B cell (primary cell): ENCODE measurements around the gene NAXE. TPM values are rescaled to one million over a fixed set of nuclear protein-coding genes. Genes with fewer than 3 reads are reported as not detected.

Experiments
- ATAC-seq: fragments of 200-7000 bp; cut with Tn5 transposase; one replicate; pipeline ENCODE4 v1.10.0; 2021; ENCODE audit warnings: low read depth, mild to moderate bottlenecking, moderate number of reproducible peaks, moderate library complexity
- CTCF ChIA-PET: fragments of 350-600 bp; sonication (Branson Sonifier 250); formaldehyde crosslinking; loops from one replicate; lab custom pipeline; 2021; ENCODE audit warnings: antibody characterized with exemption, inconsistent platforms; lab: Charles Lee
- POLR2A ChIA-PET: fragments of 350-600 bp; sonication (Branson Sonifier 250); formaldehyde crosslinking; loops from one replicate; lab custom pipeline; 2021; ENCODE audit warnings: antibody characterized with exemption; lab: Charles Lee
- DNase-seq: peaks from one replicate; pipeline ENCODE4 v3.0.0; 2013
- H2AFZ ChIP-seq: 2 replicates; pipeline ENCODE4 v1.6.1; 2012; ENCODE audit warnings: mild to moderate bottlenecking, low read depth, low read length; ENCODE audit not compliant: insufficient read depth, poor library complexity, severe bottlenecking
- H3K27ac ChIP-seq, 2 donors: 1 replicate in 1 of 2; 2 replicates in 1 of 2; pipeline ENCODE4 v1.5.1; 2012 to 2013; ENCODE audit warnings: low read length in 2 of 2, mild to moderate bottlenecking in 2 of 2, moderate library complexity in 1 of 2
- H3K27me3 ChIP-seq, 4 experiments: fragments of 200-600 bp in 1 of 4; sonication (generic) in 1 of 4; replicated peaks in 1 of 4; 1 replicate in 2 of 4; 2 replicates in 2 of 4; pipeline versions ENCODE4 v1.6.1 to v1.7.0; 2013 to 2016; ENCODE audit warnings: low read length in 3 of 4, mild to moderate bottlenecking in 2 of 4, mixed read lengths in 1 of 4, moderate library complexity in 1 of 4; ENCODE audit not compliant: insufficient read depth in 4 of 4, control insufficient read depth in 3 of 4; ENCODE audit errors: control extremely low read depth in 1 of 4
- H3K36me3 ChIP-seq, 2 experiments: replicated peaks in 1 of 2; 1 replicate in 1 of 2; 2 replicates in 1 of 2; pipeline versions ENCODE4 v1.6.1 to v1.7.1; 2013; ENCODE audit warnings: low read length in 1 of 2; ENCODE audit not compliant: insufficient read depth in 2 of 2, control insufficient read depth in 1 of 2; ENCODE audit errors: control extremely low read depth in 1 of 2, extremely low read depth in 1 of 2
- H3K4me1 ChIP-seq, 2 donors: fragments of 200-600 bp in 1 of 2; sonication (generic) in 1 of 2; 1 replicate in 1 of 2; 2 replicates in 1 of 2; pipeline versions ENCODE4 v1.5.1 to v1.6.1; 2013 to 2017; ENCODE audit warnings: low read length in 2 of 2; ENCODE audit not compliant: control insufficient read depth in 2 of 2, insufficient read depth in 2 of 2
- H3K4me2 ChIP-seq: replicated peaks from 2 replicates; pipeline ENCODE3; 2012; ENCODE audit warnings: mild to moderate bottlenecking, low read depth, low read length; ENCODE audit not compliant: poor library complexity, severe bottlenecking
- H3K4me3 ChIP-seq, 5 experiments: fragments of 200-600 bp in 1 of 5; sonication (generic) in 1 of 5; 1 replicate in 3 of 5; 2 replicates in 2 of 5; pipeline versions ENCODE4 v1.5.1 to v1.7.0; 2011 to 2016; ENCODE audit warnings: low read length in 4 of 5, mild to moderate bottlenecking in 4 of 5, low read depth in 2 of 5, control low read depth in 1 of 5, moderate library complexity in 1 of 5; ENCODE audit not compliant: insufficient read depth in 1 of 5; ENCODE audit errors: control extremely low read depth in 1 of 5, extremely low read depth in 1 of 5
- H3K79me2 ChIP-seq: fragments of 200-600 bp; sonication (generic); one replicate; pipeline ENCODE4 v1.6.0; 2016; ENCODE audit warnings: low read length; ENCODE audit not compliant: control insufficient read depth, insufficient read depth
- H3K9ac ChIP-seq: fragments of 200-600 bp; sonication (generic); 2 replicates; pipeline ENCODE4 v1.6.1; 2017; ENCODE audit warnings: mild to moderate bottlenecking, low read length, moderate library complexity
- H3K9me3 ChIP-seq, 3 donors: one replicate each; pipeline versions ENCODE4 v1.6.1 to v1.7.1; 2013; ENCODE audit warnings: low read length in 2 of 3; ENCODE audit not compliant: control insufficient read depth in 2 of 3, insufficient read depth in 1 of 3; ENCODE audit errors: control extremely low read depth in 1 of 3
- H4K20me1 ChIP-seq: 2 replicates; pipeline ENCODE4 v1.6.0; 2012; ENCODE audit warnings: mild to moderate bottlenecking, low read length; ENCODE audit not compliant: insufficient read depth, control insufficient read depth, poor library complexity, severe bottlenecking
- H3K27ac Mint-ChIP-seq: one replicate; pipeline ENCODE4 v1.8.0; 2021; ENCODE audit warnings: mixed read lengths
- H3K27me3 Mint-ChIP-seq: one replicate; pipeline ENCODE4 v1.8.0; 2021; ENCODE audit warnings: mixed read lengths
- H3K4me1 Mint-ChIP-seq: one replicate; pipeline ENCODE4 v1.8.0; 2021; ENCODE audit warnings: mixed read lengths
- H3K4me3 Mint-ChIP-seq: one replicate; pipeline ENCODE4 v1.8.0; 2021; ENCODE audit warnings: mixed read lengths
- H3K9me3 Mint-ChIP-seq: one replicate; pipeline ENCODE4 v1.8.0; 2022; ENCODE audit warnings: mixed read lengths; ENCODE audit not compliant: insufficient read depth
- EZH2 ChIP-seq: IDR thresholded peaks from 2 replicates; pipeline ENCODE4 v1.6.1; 2012; ENCODE audit warnings: borderline replicate concordance, low read depth, mild to moderate bottlenecking, moderate library complexity, low read length; ENCODE audit not compliant: insufficient read depth, poor library complexity, severe bottlenecking
- WGBS: methylation state at CpG from one replicate; pipeline ENCODE4 v1.1.5; 2013; ENCODE audit warnings: missing lambda C conversion rate; ENCODE audit not compliant: insufficient coverage; 5-methylcytosine and 5-hydroxymethylcytosine counted together
- intact Hi-C: fragments of 100-400 bp; cut with micrococcal nuclease; formaldehyde crosslinking; loops from one replicate; pipeline ENCODE4 v1.10.0; 2022
- polyA plus RNA-seq: library from polyadenylated mRNA; depleted of rRNA; stranded (reverse); fragments of >200 nt; gene quantifications from 2 replicates; pipeline ENCODE4 v1.2.3, GENCODE V29; 2012
- total RNA-seq, 2 donors: library from RNA; stranded (reverse); fragments of 120-200 nt in 1 of 2; gene quantifications; 1 replicate in 1 of 2; 2 replicates in 1 of 2; pipeline versions ENCODE4 v1.2.3 to v1.2.4, GENCODE V29; 2013 to 2022
- TF ChIP-seq, protein P1 (sequence below): fragments of 200-600 bp; IDR thresholded peaks from one replicate; pipeline ENCODE4 v1.8.0; 2022; ENCODE audit warnings: antibody characterized with exemption, mild to moderate bottlenecking

Gene NAXE
- total and polyA plus RNA-seq, 2 donors (not counting 1 experiment from before 2014, with no cell fraction given), result 42.8 to 59.7 TPM

DNA sequence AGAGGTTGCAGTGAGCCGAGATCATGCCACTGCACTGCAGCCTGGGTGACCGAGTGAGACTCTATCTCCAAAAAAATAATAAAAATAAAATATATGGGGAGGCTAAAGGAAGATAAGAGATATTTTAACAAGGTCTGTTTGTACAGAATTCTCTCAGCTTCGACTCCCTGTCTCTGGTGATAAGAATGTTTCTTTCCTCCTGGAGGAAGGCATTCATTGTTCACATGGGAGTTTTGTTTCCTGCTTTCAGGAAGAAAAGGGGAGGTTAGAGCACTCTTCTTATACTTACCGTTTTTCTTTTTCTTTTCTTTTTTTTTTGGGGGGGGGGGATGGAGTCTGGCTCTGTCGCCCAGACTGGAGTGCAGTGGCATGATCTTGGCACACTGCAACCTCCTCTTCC lies 2.0 kb upstream of the NAXE start:
- H3K4me2 ChIP-seq, result no peak overlapping the region
- DNase-seq, result no peak
- no peak for TF ChIP-seq EZH2
- TF ChIP-seq, protein P1, sequence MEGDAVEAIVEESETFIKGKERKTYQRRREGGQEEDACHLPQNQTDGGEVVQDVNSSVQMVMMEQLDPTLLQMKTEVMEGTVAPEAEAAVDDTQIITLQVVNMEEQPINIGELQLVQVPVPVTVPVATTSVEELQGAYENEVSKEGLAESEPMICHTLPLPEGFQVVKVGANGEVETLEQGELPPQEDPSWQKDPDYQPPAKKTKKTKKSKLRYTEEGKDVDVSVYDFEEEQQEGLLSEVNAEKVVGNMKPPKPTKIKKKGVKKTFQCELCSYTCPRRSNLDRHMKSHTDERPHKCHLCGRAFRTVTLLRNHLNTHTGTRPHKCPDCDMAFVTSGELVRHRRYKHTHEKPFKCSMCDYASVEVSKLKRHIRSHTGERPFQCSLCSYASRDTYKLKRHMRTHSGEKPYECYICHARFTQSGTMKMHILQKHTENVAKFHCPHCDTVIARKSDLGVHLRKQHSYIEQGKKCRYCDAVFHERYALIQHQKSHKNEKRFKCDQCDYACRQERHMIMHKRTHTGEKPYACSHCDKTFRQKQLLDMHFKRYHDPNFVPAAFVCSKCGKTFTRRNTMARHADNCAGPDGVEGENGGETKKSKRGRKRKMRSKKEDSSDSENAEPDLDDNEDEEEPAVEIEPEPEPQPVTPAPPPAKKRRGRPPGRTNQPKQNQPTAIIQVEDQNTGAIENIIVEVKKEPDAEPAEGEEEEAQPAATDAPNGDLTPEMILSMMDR, result no peak
- Mint-ChIP-seq H3K4me3 (no peak overlapping the region), H3K4me1 (peaks cover 22% of the 10 kb centered on the region), H3K27me3 (no peaks in the 10 kb centered on the region), H3K9me3 (no peaks in the 10 kb centered on the region), H3K27ac (no peak overlapping the region)
- POLR2A ChIA-PET, result no interaction called here
- CTCF ChIA-PET, result interaction anchor here (0.7 to 1.6 kb wide), 2 partner anchors 13 to 109 kb away, joined by 3 to 6 read pairs; no protein-coding TSS in a partner anchor
- H3K79me2 ChIP-seq, result peaks cover 24% of the 10 kb centered on the region
- H2AFZ ChIP-seq, result no peak overlapping the region
- no peak overlapping the region for H3K27ac ChIP-seq
- peaks cover 8% of the 10 kb centered on the region for H4K20me1 ChIP-seq
- H3K9me3 ChIP-seq, result no peaks in the 10 kb centered on the region
- WGBS, result no CpG with 5 or more reads among the region's 5 CpGs
- peaks cover 18 to 23% of the 10 kb centered on the region in 2 donors for H3K4me1 ChIP-seq
- intact Hi-C loops, result no loop called here
- peaks cover 0 to 20% of the 10 kb centered on the region in 2 experiments for H3K36me3 ChIP-seq
- H3K9ac ChIP-seq, result no peak overlapping the region
- no peak for ATAC-seq
- no peak overlapping the region for H3K4me3 ChIP-seq
- H3K27me3 ChIP-seq, result no peaks in the 10 kb centered on the region
